ENCODE results near the gene UTP14A.
"Not testable (repeated sequence)": the region's sequence is repeated elsewhere in the genome, so short reads cannot be mapped to it uniquely, and the experiment has no call there.

The UTP14A gene

GRCh38 chrX:129905787-129906580 is at the start of gene UTP14A:
UTP14A (plus strand) TSS chrX:129906164; CDS start chrX:129906211, 47 bp downstream.
- DNase-seq (ENCODE audit: low read depth) = peak; percentile 80

- DNase-seq (ENCODE audit: low read depth) = not testable (repeated sequence)
Observed at GRCh38 chrX:129859134-129859533, 46.8 kb upstream of the UTP14A start.

- not testable (repeated sequence) for DNase-seq (ENCODE audit: low read depth)
Observed at GRCh38 chrX:129866321-129866720, 39.6 kb upstream of the UTP14A start.

- no peak for DNase-seq (ENCODE audit: low read depth)
Observed at GRCh38 chrX:129872524-129872923, 33.4 kb upstream of the UTP14A start.

GRCh38 chrX:129875669-129876068 is 30.3 kb upstream of the UTP14A start:
- DNase-seq (ENCODE audit: low read depth) = no peak

- DNase-seq (ENCODE audit: low read depth) = no peak
Observed at GRCh38 chrX:129876771-129877305, 29.1 kb upstream of the UTP14A start.

GRCh38 chrX:129877401-129877800 is 28.6 kb upstream of the UTP14A start:
- DNase-seq (ENCODE audit: low read depth) = no peak

GRCh38 chrX:129900054-129900453 is 5.9 kb upstream of the UTP14A start:
- DNase-seq (ENCODE audit: low read depth) = no peak

GRCh38 chrX:129908636-129909035 is 2.7 kb downstream of the UTP14A start:
- no peak for DNase-seq (ENCODE audit: low read depth)

- peak; percentile 40 for DNase-seq (ENCODE audit: low read depth)
Observed at GRCh38 chrX:129925305-129926092, 19.5 kb downstream of the UTP14A start.

- no peak for DNase-seq (ENCODE audit: low read depth)
Observed at GRCh38 chrX:129930941-129931410, 25.0 kb downstream of the UTP14A start.

- DNase-seq (ENCODE audit: low read depth) = peak; percentile 14
Observed at GRCh38 chrX:129931411-129932015, 25.5 kb downstream of the UTP14A start.

- peak; percentile 66 for DNase-seq (ENCODE audit: low read depth)
Observed at GRCh38 chrX:129932016-129932820, 26.3 kb downstream of the UTP14A start.

- DNase-seq (ENCODE audit: low read depth) = no peak
Observed at GRCh38 chrX:129932821-129933321, 26.9 kb downstream of the UTP14A start.

- no peak for DNase-seq (ENCODE audit: low read depth)
Observed at GRCh38 chrX:129933700-129934099, 27.7 kb downstream of the UTP14A start.

GRCh38 chrX:129934461-129934860 is 28.5 kb downstream of the UTP14A start:
- no peak for DNase-seq (ENCODE audit: low read depth)

GRCh38 chrX:129934952-129935351 is 29.0 kb downstream of the UTP14A start:
- DNase-seq (ENCODE audit: low read depth) = no peak

- DNase-seq (ENCODE audit: low read depth) = no peak
Observed at GRCh38 chrX:129938081-129938480, 32.1 kb downstream of the UTP14A start.

GRCh38 chrX:129939986-129940385 is 34.0 kb downstream of the UTP14A start:
- DNase-seq (ENCODE audit: low read depth) = no peak

GRCh38 chrX:129940721-129941120 is 34.8 kb downstream of the UTP14A start:
- no peak for DNase-seq (ENCODE audit: low read depth)

- DNase-seq (ENCODE audit: low read depth) = no peak
Observed at GRCh38 chrX:129945131-129945530, 39.2 kb downstream of the UTP14A start.
